Left ventricle myocardium inferior (tissue), 1 donor: ENCODE measurements around the gene CDH12. TPM values are rescaled to one million over a fixed set of nuclear protein-coding genes. Genes with fewer than 3 reads are reported as not detected.

ENCODE experiments used
- DNase-seq: peaks from one replicate; pipeline ENCODE4 v3.0.0-alpha.2; 2020
- H3K27ac ChIP-seq: fragments of 200-600 bp; replicated peaks from 2 replicates; pipeline ENCODE4 v1.8.0; 2021
- H3K27me3 ChIP-seq: fragments of 200-600 bp; 2 replicates; pipeline ENCODE4 v1.8.0; 2021; ENCODE audit warnings: low read depth
- H3K36me3 ChIP-seq: fragments of 200-600 bp; 2 replicates; pipeline ENCODE4 v1.8.0; 2021
- H3K4me1 ChIP-seq: fragments of 200-600 bp; 2 replicates; pipeline ENCODE4 v1.8.0; 2021
- H3K4me3 ChIP-seq: fragments of 200-600 bp; 2 replicates; pipeline ENCODE4 v1.8.0; 2021; ENCODE audit warnings: mild to moderate bottlenecking, moderate library complexity
- H3K9me3 ChIP-seq: fragments of 200-600 bp; replicated peaks from 2 replicates; pipeline ENCODE4 v1.8.0; 2021
- intact Hi-C: fragments of 100-400 bp; cut with micrococcal nuclease; formaldehyde crosslinking; loops from one replicate; pipeline ENCODE4 v1.11.0; 2022
- total RNA-seq: library from RNA; stranded (reverse); fragmentation: NEBNext Ultra II Directional; extraction: Animal tissue kit (Norgen Biotek cat#: 25700); gene quantifications from one replicate; pipeline ENCODE4 v1.2.1, GENCODE V29; 2021
- TF ChIP-seq, protein P1 (sequence below): fragments of 200-600 bp; IDR thresholded peaks from 2 replicates; pipeline ENCODE4 v1.8.0; 2021; ENCODE audit warnings: antibody characterized with exemption, mild to moderate bottlenecking, borderline replicate concordance
- donor health status: DM: no; HTN: yes; CAD: no; lungs with severe emphysema.

Gene CDH12
- total RNA-seq, 1 donor from 2014 or later = not detected

DNA sequence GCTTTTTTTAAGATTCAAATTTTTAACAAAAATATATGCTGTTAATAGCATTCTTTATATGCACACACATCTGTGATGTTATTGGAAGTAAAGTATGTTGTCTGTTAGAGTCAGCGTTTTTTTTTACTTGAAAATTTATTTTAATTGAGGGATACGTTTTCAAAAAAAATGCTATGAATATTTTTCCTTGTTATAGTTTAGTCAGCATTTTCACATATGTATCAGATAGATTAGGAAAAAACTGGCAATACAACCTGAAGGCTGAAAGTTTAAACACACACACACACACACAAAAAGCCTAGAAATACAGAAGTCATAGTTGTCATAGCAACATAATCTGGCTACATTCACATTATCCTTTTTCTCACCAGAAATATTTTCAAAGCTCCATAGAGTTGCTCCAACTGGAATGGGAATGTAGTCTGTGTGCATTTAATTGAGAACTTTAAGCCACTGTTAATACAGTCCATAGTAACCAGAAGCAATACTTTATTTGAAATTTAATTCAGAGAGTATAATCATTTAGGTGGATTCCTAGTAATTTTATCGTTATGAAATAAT is 116.6 kb downstream of the CDH12 start:
- no peaks in the 10 kb centered on the region for H3K4me1 ChIP-seq
- DNase-seq = no peak
- no peaks in the 10 kb centered on the region for H3K27me3 ChIP-seq
- TF ChIP-seq, protein P1, sequence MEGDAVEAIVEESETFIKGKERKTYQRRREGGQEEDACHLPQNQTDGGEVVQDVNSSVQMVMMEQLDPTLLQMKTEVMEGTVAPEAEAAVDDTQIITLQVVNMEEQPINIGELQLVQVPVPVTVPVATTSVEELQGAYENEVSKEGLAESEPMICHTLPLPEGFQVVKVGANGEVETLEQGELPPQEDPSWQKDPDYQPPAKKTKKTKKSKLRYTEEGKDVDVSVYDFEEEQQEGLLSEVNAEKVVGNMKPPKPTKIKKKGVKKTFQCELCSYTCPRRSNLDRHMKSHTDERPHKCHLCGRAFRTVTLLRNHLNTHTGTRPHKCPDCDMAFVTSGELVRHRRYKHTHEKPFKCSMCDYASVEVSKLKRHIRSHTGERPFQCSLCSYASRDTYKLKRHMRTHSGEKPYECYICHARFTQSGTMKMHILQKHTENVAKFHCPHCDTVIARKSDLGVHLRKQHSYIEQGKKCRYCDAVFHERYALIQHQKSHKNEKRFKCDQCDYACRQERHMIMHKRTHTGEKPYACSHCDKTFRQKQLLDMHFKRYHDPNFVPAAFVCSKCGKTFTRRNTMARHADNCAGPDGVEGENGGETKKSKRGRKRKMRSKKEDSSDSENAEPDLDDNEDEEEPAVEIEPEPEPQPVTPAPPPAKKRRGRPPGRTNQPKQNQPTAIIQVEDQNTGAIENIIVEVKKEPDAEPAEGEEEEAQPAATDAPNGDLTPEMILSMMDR = no peak
- intact Hi-C loops = no loop called here
- no peaks in the 10 kb centered on the region for H3K36me3 ChIP-seq
- H3K27ac ChIP-seq = no peak overlapping the region
- H3K9me3 ChIP-seq = peaks cover 5% of the 10 kb centered on the region
- no peak overlapping the region for H3K4me3 ChIP-seq

DNA sequence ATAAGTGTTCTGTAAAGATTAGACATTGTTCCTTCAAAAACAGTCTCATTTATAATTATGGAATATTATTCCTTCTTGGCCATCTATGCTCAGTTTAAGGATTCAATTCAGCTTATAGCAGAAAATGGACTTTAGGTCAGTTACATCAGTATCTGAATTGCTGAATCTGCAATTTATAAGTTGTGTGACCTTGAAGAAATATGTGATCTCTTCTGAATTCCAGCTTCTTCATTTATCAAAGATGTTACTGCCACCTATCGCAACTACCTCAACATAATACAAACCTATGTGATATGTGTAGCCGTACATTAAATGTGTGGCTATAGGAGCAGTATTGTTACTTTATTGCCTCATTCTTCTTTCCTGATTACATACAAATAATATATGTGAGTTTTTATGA is 118.2 kb downstream of the CDH12 start:
- H3K27ac ChIP-seq = no peak overlapping the region
- TF ChIP-seq, protein P1 = no peak
- H3K9me3 ChIP-seq = peaks cover 5% of the 10 kb centered on the region
- H3K4me1 ChIP-seq = no peaks in the 10 kb centered on the region
- no peak overlapping the region for H3K4me3 ChIP-seq
- DNase-seq = no peak
- H3K27me3 ChIP-seq = no peaks in the 10 kb centered on the region
- no peaks in the 10 kb centered on the region for H3K36me3 ChIP-seq
- intact Hi-C loops = no loop called here

GRCh38 chr5:22728610-22729009 is 124.5 kb downstream of the CDH12 start:
- intact Hi-C loops = no loop called here
- DNase-seq = no peak
- no peaks in the 10 kb centered on the region for H3K27me3 ChIP-seq

DNA sequence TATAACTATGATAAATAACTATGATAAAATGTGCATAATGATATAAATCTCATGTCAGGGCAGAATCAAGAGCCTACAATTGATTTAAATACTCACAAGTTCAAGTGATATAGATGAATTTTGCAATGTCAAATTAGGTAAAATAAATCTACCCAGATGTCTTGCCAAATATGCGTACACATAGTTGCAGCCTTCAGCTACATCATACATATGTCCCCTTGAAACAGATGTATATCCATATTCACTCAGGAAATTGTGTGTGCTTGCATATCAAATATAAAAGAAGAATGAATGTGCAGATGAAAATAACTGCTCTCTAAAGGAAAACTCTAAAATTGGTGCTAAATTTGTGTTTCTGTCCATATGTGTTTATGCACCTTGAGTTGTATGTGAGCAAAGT is 130.7 kb downstream of the CDH12 start:
- H3K9me3 ChIP-seq = peaks cover 70% of the 10 kb centered on the region
- H3K4me1 ChIP-seq = no peaks in the 10 kb centered on the region
- H3K27me3 ChIP-seq = no peaks in the 10 kb centered on the region
- intact Hi-C loops = no loop called here
- no peak overlapping the region for H3K4me3 ChIP-seq
- no peaks in the 10 kb centered on the region for H3K36me3 ChIP-seq
- DNase-seq = no peak
- H3K27ac ChIP-seq = no peak overlapping the region
- TF ChIP-seq, protein P1 = no peak

More at GRCh38 chr5:22728610-22729009, 124.5 kb downstream of the CDH12 start:
- peaks cover 29% of the 10 kb centered on the region for H3K9me3 ChIP-seq
- TF ChIP-seq, protein P1 = no peak
- no peaks in the 10 kb centered on the region for H3K4me1 ChIP-seq
- H3K36me3 ChIP-seq = no peaks in the 10 kb centered on the region
- no peak overlapping the region for H3K27ac ChIP-seq
- H3K4me3 ChIP-seq = no peak overlapping the region

- Histone ChIP-seq H3K4me1 (no peaks in the 10 kb centered on the region), H3K36me3 (no peaks in the 10 kb centered on the region), H3K27me3 (no peaks in the 10 kb centered on the region), H3K27ac (no peak overlapping the region), H3K9me3 (peaks cover 70% of the 10 kb centered on the region), H3K4me3 (no peak overlapping the region)
- no peak for DNase-seq
- intact Hi-C loops = no loop called here
- TF ChIP-seq, protein P1 = no peak
Observed at GRCh38 chr5:22722056-22722455, 131.1 kb downstream of the CDH12 start.
